H1 (cell line): ENCODE measurements around the gene OCIAD1. TPM values are rescaled to one million over a fixed set of nuclear protein-coding genes. Genes with fewer than 3 reads are reported as not detected.
A peak's percentile ranks its signal among the peaks of the same experiment; 100 is the strongest.

Experiments used
- BACH1 ChIP-seq: IDR thresholded peaks from 2 replicates; pipeline ENCODE4 v1.6.1; 2012; ENCODE audit warnings: low read length, improper control_type of control experiment
- CBX5 ChIP-seq: fragments of 300-800, 300-1000 bp; sonication (generic); IDR thresholded peaks from 2 replicates; pipeline ENCODE4 v1.7.1; 2016; ENCODE audit warnings: antibody characterized with exemption, low read length, low read depth
- CREB1 ChIP-seq: IDR thresholded peaks from 2 replicates; pipeline ENCODE4 v1.6.1; 2012; ENCODE audit warnings: inconsistent platforms
- E2F6 ChIP-seq: IDR thresholded peaks from 2 replicates; pipeline ENCODE4 v1.6.1; 2012; ENCODE audit warnings: inconsistent platforms
- EZH2 ChIP-seq: fragments of 200-600 bp; sonication (generic); IDR thresholded peaks from 2 replicates; pipeline ENCODE4 v1.7.1; 2012; ENCODE audit warnings: low read depth, mild to moderate bottlenecking, moderate library complexity, low read length, inconsistent platforms; ENCODE audit not compliant: severe bottlenecking
- JUN ChIP-seq: IDR thresholded peaks from 2 replicates; pipeline ENCODE4 v1.6.1; 2011; ENCODE audit warnings: low read depth, mild to moderate bottlenecking, improper control_type of control experiment, low read length
- SIN3A ChIP-seq, 2 experiments: IDR thresholded peaks in 1 of 2; conservative IDR thresholded peaks in 1 of 2; 2 replicates each; pipeline ENCODE4 v1.6.1; 2011 to 2012; ENCODE audit warnings: low read length in 2 of 2, improper control_type of control experiment in 1 of 2, low read depth in 1 of 2, mild to moderate bottlenecking in 1 of 2
- polyA plus RNA-seq, 7 experiments: library from polyadenylated mRNA; depleted of rRNA in 3 of 7; stranded (reverse) in 5 of 7; unstranded in 2 of 7; fragments of >200 nt in 5 of 7; fragments of 200-250 nt in 2 of 7; gene quantifications; 1 replicate in 5 of 7; 2 replicates in 1 of 7; 4 replicates in 1 of 7; pipeline versions ENCODE4 v1.2.1 to v1.2.3, GENCODE V29; 2011 to 2013; ENCODE audit warnings: missing spikeins in 2 of 7, mixed read lengths in 2 of 7
- total RNA-seq: library from RNA; stranded (reverse); fragmentation: NEBNext Ultra II Directional; extraction: Animal tissue kit (Norgen Biotek cat#: 25700); gene quantifications from 2 replicates; pipeline ENCODE4 v1.2.1, GENCODE V29; 2021
- TF ChIP-seq, protein P1 (sequence below): fragments of 300-600 bp; sonication (generic); IDR thresholded peaks from 2 replicates; pipeline ENCODE4 v1.7.1; 2012; ENCODE audit warnings: low read length, moderate library complexity, mild to moderate bottlenecking, inconsistent platforms; ENCODE audit not compliant: insufficient replicate concordance

Gene OCIAD1
- total and polyA plus RNA-seq, 2 of the 8 experiments (the other 6 are each of a cell fraction or from before 2014, with no cell fraction given), result 79.9 to 163 TPM

DNA sequence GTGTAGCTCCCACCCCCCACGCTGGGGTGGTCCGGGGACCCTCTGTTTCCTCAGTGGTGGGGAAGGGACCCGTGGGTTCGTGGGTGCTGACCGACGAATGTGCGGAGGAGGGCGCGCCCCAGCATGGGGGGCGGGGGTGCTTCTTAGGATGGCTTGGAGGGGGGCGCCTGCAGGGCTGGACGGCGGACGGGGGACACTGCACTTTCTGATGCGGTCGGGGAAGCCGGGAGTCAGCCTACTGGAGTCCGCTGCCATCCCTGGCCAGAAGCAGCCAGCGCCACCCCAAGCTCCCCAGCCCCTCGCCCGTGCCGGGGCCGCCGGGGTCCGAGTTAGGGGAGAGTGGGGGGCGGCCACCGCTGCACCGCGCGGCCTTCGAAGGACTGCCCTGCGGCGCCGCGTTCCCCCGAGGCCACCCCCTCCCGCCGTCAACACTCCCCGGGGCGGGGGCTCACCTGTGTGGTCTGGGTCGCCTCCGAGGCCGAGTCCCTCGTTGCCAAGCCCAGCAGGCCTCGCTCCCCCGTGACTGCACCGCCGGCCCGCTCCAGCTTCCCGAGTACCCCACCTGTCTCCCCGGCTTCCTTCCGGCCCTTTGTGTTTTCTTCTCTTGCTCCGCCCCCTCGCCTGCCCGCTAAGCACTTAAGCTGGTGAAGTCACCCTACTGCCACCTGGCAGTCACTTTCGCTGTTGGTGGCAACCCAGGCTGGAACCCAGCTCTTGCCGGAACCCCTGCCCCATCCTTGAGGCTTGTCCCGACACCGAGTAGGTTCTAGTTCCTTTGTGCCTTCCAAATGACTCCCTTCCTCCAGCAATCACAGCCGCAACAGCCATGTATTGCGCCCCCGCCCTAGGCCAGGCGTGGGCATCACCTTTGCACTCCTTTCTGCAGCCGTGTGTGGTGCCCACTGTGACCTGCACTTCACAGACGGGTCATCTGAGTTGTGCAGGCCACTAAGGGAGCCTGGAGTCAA, 75.6 kb downstream of the OCIAD1 start, which contains the start of gene OCIAD2 (continued):
- no peak for TF ChIP-seq JUN
- no peak for TF ChIP-seq EZH2
- TF ChIP-seq SIN3A (conservative IDR thresholded peaks at IDR 0.05 in 1 of 2, IDR thresholded peaks at IDR 0.05 in 1 of 2; ENCODE audit: low read depth in 1 of 2, low read length in 2 of 2), result no peak
- TF ChIP-seq E2F6, result peak; percentile 31
- no peak for TF ChIP-seq CBX5
- no peak for TF ChIP-seq BACH1
- TF ChIP-seq, protein P1, sequence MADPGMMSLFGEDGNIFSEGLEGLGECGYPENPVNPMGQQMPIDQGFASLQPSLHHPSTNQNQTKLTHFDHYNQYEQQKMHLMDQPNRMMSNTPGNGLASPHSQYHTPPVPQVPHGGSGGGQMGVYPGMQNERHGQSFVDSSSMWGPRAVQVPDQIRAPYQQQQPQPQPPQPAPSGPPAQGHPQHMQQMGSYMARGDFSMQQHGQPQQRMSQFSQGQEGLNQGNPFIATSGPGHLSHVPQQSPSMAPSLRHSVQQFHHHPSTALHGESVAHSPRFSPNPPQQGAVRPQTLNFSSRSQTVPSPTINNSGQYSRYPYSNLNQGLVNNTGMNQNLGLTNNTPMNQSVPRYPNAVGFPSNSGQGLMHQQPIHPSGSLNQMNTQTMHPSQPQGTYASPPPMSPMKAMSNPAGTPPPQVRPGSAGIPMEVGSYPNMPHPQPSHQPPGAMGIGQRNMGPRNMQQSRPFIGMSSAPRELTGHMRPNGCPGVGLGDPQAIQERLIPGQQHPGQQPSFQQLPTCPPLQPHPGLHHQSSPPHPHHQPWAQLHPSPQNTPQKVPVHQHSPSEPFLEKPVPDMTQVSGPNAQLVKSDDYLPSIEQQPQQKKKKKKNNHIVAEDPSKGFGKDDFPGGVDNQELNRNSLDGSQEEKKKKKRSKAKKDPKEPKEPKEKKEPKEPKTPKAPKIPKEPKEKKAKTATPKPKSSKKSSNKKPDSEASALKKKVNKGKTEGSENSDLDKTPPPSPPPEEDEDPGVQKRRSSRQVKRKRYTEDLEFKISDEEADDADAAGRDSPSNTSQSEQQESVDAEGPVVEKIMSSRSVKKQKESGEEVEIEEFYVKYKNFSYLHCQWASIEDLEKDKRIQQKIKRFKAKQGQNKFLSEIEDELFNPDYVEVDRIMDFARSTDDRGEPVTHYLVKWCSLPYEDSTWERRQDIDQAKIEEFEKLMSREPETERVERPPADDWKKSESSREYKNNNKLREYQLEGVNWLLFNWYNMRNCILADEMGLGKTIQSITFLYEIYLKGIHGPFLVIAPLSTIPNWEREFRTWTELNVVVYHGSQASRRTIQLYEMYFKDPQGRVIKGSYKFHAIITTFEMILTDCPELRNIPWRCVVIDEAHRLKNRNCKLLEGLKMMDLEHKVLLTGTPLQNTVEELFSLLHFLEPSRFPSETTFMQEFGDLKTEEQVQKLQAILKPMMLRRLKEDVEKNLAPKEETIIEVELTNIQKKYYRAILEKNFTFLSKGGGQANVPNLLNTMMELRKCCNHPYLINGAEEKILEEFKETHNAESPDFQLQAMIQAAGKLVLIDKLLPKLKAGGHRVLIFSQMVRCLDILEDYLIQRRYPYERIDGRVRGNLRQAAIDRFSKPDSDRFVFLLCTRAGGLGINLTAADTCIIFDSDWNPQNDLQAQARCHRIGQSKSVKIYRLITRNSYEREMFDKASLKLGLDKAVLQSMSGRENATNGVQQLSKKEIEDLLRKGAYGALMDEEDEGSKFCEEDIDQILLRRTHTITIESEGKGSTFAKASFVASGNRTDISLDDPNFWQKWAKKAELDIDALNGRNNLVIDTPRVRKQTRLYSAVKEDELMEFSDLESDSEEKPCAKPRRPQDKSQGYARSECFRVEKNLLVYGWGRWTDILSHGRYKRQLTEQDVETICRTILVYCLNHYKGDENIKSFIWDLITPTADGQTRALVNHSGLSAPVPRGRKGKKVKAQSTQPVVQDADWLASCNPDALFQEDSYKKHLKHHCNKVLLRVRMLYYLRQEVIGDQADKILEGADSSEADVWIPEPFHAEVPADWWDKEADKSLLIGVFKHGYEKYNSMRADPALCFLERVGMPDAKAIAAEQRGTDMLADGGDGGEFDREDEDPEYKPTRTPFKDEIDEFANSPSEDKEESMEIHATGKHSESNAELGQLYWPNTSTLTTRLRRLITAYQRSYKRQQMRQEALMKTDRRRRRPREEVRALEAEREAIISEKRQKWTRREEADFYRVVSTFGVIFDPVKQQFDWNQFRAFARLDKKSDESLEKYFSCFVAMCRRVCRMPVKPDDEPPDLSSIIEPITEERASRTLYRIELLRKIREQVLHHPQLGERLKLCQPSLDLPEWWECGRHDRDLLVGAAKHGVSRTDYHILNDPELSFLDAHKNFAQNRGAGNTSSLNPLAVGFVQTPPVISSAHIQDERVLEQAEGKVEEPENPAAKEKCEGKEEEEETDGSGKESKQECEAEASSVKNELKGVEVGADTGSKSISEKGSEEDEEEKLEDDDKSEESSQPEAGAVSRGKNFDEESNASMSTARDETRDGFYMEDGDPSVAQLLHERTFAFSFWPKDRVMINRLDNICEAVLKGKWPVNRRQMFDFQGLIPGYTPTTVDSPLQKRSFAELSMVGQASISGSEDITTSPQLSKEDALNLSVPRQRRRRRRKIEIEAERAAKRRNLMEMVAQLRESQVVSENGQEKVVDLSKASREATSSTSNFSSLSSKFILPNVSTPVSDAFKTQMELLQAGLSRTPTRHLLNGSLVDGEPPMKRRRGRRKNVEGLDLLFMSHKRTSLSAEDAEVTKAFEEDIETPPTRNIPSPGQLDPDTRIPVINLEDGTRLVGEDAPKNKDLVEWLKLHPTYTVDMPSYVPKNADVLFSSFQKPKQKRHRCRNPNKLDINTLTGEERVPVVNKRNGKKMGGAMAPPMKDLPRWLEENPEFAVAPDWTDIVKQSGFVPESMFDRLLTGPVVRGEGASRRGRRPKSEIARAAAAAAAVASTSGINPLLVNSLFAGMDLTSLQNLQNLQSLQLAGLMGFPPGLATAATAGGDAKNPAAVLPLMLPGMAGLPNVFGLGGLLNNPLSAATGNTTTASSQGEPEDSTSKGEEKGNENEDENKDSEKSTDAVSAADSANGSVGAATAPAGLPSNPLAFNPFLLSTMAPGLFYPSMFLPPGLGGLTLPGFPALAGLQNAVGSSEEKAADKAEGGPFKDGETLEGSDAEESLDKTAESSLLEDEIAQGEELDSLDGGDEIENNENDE, result no peak
- no peak for TF ChIP-seq CREB1
